ENCODE measurements around the gene GOLGA5.

GRCh38 chr14:92802678-92803077 is 8.6 kb downstream of the GOLGA5 start:
- TF ChIP-seq GATA2 (IDR thresholded peaks at IDR 0.05; ENCODE audit: low read depth, low read length), result no peak
- no peak for TF ChIP-seq GATA3 (IDR thresholded peaks at IDR 0.05; ENCODE audit: low read depth, low read length)
